ENCODE measurements around the gene WNK2. TPM values are rescaled to one million over a fixed set of nuclear protein-coding genes. Genes with fewer than 3 reads are reported as not detected.

The WNK2 gene
- total RNA-seq, 1 donor from 2014 or later: 1.0 TPM

DNA sequence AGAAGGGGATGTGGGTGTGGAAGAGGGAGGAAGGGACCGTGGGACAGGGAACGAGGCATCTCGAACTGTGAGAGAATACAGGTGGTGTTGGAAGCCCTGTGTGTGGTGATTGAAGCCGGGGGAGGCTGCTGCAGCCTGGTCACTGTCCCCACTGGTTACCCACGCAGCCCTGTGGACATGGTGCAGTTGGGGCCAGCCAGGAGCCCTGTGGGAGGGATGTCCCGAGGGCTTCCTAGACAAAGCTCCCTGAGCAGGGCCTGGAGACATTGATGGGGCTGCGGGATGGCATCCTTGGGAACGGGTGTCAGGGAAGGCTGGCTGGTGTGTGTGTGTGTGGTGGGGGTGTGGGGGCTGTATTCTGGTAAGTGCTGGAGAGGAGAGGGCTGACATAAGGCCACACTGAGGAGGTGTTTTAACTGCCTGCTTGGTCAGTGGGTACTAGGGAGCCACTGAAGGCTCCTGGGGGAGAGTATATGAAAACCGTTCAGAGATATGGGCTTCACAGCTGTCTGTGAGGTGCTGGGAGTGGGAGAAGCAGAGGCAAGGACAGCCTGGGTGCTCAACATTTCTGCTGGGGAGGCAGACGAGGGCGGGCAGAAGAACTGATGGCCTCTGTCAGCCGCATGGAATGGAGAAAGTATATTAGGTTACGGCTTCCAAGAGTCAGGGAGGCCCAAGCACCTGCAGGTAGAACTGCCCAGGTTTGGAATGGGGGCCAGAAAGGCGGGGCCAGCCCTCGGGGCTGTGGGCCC lies 20.0 kb downstream of the WNK2 start:
- no peak overlapping the region for H3K4me3 ChIP-seq (ENCODE audit: low read depth, low read length)
- TF ChIP-seq, protein P1, sequence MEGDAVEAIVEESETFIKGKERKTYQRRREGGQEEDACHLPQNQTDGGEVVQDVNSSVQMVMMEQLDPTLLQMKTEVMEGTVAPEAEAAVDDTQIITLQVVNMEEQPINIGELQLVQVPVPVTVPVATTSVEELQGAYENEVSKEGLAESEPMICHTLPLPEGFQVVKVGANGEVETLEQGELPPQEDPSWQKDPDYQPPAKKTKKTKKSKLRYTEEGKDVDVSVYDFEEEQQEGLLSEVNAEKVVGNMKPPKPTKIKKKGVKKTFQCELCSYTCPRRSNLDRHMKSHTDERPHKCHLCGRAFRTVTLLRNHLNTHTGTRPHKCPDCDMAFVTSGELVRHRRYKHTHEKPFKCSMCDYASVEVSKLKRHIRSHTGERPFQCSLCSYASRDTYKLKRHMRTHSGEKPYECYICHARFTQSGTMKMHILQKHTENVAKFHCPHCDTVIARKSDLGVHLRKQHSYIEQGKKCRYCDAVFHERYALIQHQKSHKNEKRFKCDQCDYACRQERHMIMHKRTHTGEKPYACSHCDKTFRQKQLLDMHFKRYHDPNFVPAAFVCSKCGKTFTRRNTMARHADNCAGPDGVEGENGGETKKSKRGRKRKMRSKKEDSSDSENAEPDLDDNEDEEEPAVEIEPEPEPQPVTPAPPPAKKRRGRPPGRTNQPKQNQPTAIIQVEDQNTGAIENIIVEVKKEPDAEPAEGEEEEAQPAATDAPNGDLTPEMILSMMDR (conservative IDR thresholded peaks at IDR 0.05; ENCODE audit: low read depth, low read length): no peak
- no peak for DNase-seq (ENCODE audit: low read depth)

DNA sequence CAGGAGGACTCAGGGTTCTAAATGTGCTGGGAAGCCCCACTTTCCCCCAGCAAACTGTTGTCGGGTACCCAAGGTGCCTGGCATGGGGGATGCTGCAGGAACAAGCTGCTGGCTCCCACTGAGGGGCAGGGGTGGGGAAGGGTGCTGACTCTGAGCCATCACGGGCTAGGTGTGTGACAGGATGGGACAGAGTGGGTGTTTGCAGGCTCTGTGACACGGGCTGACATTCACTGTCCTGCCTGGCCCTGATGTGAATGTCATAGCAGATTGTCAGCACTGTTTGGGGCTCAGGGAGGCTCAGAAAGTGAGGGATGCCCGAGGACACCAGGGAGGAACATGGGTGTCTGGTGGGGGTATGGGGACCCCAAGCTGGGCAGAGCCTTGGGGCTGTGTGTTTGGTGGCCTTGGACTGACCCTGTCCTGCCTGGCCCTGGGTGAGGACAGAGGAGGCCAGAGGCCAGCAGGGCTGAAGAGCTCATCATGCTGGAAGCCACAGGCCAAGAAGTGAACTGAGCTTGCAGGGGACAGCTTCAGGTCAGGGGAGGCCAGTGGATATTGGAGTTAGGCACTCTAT lies 20.6 kb downstream of the WNK2 start:
- TF ChIP-seq, protein P1 (conservative IDR thresholded peaks at IDR 0.05; ENCODE audit: low read depth, low read length): no peak
- DNase-seq (ENCODE audit: low read depth): no peak
- no peak overlapping the region for H3K4me3 ChIP-seq (ENCODE audit: low read depth, low read length)

DNA sequence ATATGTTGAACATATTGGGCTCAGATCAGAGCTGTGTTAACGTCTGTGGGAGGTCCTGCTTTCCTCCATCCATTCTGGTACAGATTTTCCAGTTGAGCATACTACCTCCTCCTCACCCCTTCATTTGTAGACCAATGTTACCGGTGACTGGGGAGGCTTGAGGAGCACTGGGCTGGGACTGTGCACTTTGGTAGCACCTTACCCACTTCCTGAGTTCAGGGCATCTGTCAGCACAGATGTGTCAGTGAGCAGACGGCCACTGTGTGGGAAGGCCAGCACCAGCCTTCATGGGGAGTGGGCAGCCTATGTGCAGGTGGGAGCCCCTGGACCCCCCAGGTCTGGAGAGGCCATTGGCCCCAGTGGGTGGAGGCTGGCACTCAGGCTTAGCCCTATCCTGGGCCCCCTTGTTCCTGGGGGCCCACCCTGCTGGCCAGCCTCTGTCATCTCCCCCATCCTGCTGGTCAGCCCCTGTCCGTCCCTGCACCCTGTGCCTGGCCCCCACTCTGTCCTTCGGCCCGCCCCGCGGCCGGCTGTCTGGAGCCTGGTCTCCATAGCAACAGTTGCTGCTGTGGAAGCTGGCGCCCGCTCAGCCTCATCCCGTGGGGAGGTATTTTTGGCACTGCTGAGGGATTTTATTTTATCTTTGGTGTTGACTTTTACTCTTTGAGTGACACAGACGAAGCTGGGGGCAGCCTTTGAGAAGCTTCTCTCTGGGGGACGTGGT lies 21.3 kb downstream of the WNK2 start:
- TF ChIP-seq, protein P1 (conservative IDR thresholded peaks at IDR 0.05; ENCODE audit: low read depth, low read length): no peak
- DNase-seq (ENCODE audit: low read depth): no peak
- H3K4me3 ChIP-seq (ENCODE audit: low read depth, low read length): no peak overlapping the region

DNA sequence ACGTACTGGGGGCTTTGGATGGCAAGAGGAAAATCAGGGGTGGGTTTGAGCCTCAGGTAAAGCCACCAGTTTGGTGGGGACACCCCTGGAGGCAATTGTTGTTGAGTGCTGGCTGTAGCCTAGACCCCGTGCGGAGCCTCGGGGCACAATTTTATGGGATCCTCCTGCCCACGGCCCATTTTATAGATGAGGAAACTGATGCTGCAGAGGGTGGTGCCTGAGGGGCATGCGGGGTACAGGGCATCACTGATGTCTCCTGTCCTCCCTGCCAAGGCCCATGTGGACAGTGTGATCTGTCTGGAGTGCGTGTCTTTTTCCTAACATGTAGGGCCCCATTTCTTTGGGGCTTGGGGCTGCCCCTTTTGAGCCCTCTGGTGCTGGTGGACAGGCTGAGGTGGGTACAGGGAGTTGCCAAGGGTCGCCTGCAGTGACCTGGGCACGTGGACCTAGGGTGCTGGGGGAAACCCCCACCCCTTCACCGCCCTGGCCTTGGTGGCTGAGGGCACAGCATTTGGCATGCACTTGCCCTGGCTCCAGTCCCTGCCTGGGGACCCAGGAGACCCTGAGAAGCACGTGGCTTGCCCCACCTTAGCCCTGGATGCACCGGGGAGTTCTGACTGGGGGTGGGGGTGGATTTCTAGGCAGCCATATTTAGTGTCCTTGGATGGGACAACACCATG lies 22.1 kb downstream of the WNK2 start:
- no peak for DNase-seq (ENCODE audit: low read depth)
- TF ChIP-seq, protein P1 (conservative IDR thresholded peaks at IDR 0.05; ENCODE audit: low read depth, low read length): no peak
- H3K4me3 ChIP-seq (ENCODE audit: low read depth, low read length): no peak overlapping the region

DNA sequence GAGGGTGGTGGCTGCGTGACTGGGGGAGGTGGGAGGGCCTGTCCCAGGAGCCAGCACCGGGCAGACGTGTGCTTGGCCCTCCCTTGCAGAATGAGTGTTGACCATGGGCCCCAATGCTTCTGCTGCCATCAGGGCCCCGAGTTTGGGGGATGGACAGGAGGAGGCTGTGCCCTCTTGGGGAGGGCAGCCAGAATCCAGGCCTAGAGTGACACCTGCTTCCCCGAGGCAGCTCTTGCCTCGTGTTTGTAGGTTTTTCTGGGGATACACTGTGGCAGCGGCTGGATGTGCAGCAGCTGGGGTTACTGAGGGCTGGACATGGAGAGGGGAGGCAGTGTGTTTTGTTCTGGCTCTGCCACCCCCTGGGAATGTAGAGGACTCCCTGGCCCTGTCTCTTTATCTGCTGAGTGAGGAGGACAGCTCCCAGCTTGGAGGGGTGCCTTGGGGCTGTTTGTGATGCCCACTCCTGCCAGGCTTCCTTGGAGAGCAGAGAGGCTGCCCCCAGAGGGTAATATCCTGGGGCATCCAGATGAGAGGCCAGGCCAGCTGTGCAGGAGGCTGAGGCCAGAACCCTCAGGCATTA lies 22.7 kb downstream of the WNK2 start:
- TF ChIP-seq, protein P1 (conservative IDR thresholded peaks at IDR 0.05; ENCODE audit: low read depth, low read length): no peak
- DNase-seq (ENCODE audit: low read depth): no peak
- H3K4me3 ChIP-seq (ENCODE audit: low read depth, low read length): no peak overlapping the region

DNA sequence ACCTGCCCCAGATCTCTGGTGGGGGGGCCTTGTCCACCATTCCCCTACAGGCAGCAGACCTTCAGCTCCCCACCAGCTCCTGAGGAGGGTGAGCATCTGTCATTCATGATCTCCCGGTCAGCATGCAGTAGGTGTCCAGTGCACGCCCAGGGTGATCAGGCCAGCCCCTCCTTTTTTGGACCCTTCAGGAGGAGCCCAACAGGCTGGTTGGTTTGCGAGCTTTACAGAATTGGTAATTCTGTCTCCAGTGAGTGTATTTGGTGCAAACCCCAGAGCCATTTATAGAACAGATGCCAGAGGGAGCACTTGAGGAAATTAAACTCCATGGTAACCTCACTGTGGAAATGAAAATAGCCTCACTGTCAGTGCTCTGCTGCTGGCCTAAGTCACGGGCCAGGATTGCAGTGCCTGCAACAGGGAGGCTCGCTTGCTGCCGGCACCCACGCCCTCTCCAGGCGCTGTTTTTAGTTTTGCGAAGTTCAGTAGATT lies 23.4 kb downstream of the WNK2 start:
- no peak for DNase-seq (ENCODE audit: low read depth)
- no peak overlapping the region for H3K4me3 ChIP-seq (ENCODE audit: low read depth, low read length)
- TF ChIP-seq, protein P1 (conservative IDR thresholded peaks at IDR 0.05; ENCODE audit: low read depth, low read length): no peak
